Stimulated activated CD4-positive, alpha-beta T cell treated with anti-CD3 and anti-CD28 coated beads, TNF-alpha, amount 100 ng/mL, for 24 hours (primary cell): Measurements from ENCODE around the gene PCIF1.
A peak's percentile ranks its signal among the peaks of the same experiment; 100 is the strongest.
"Not testable (repeated sequence)": the region's sequence is repeated elsewhere in the genome, so short reads cannot be mapped to it uniquely, and the experiment has no call there.

Source experiments
- DNase-seq, 3 experiments: peaks; one replicate each; pipeline ENCODE4 v3.0.0-alpha.2; 2020; ENCODE audit warnings: low read depth in 3 of 3

PCIF1 gene

GRCh38 chr20:45924391-45925261 lies 9.9 kb upstream of the PCIF1 start:
- DNase-seq: no peak

- no peak for DNase-seq
Measured at GRCh38 chr20:45925821-45926506, 8.5 kb upstream of the PCIF1 start.

- no peak for DNase-seq
Measured at GRCh38 chr20:45926731-45927070, 7.8 kb upstream of the PCIF1 start.

- DNase-seq: no peak
Measured at GRCh38 chr20:45927071-45927878, 7.2 kb upstream of the PCIF1 start.

GRCh38 chr20:45931680-45932079 lies 2.8 kb upstream of the PCIF1 start:
- not testable (repeated sequence) for DNase-seq

GRCh38 chr20:45933266-45934045 lies 1.0 kb upstream of the PCIF1 start:
- DNase-seq: peak; percentile 35 to 63 (median 36)

GRCh38 chr20:45934046-45934585 lies 367 bp upstream of the PCIF1 start:
- no peak for DNase-seq

GRCh38 chr20:45935416-45936046 lies 1.0 kb downstream of the PCIF1 start:
- DNase-seq: no peak

- DNase-seq: no peak
Measured at GRCh38 chr20:45937765-45938164, 3.3 kb downstream of the PCIF1 start.

GRCh38 chr20:45938727-45939438 lies 4.4 kb downstream of the PCIF1 start:
- no peak for DNase-seq

- no peak for DNase-seq
Measured at GRCh38 chr20:45940053-45940452, 5.6 kb downstream of the PCIF1 start.

GRCh38 chr20:45940469-45940868 lies 6.0 kb downstream of the PCIF1 start:
- no peak for DNase-seq

GRCh38 chr20:45943613-45944012 lies 9.1 kb downstream of the PCIF1 start:
- no peak for DNase-seq

GRCh38 chr20:45944151-45944964 lies 9.9 kb downstream of the PCIF1 start:
- DNase-seq: no peak

GRCh38 chr20:45944965-45945677 lies 10.6 kb downstream of the PCIF1 start:
- DNase-seq: no peak

- no peak for DNase-seq
Measured at GRCh38 chr20:45945678-45946148, 11.2 kb downstream of the PCIF1 start.

- no peak for DNase-seq
Measured at GRCh38 chr20:45946149-45946970, 11.9 kb downstream of the PCIF1 start.
